Measurements from ENCODE around the gene EBF3.

EBF3 gene

DNA sequence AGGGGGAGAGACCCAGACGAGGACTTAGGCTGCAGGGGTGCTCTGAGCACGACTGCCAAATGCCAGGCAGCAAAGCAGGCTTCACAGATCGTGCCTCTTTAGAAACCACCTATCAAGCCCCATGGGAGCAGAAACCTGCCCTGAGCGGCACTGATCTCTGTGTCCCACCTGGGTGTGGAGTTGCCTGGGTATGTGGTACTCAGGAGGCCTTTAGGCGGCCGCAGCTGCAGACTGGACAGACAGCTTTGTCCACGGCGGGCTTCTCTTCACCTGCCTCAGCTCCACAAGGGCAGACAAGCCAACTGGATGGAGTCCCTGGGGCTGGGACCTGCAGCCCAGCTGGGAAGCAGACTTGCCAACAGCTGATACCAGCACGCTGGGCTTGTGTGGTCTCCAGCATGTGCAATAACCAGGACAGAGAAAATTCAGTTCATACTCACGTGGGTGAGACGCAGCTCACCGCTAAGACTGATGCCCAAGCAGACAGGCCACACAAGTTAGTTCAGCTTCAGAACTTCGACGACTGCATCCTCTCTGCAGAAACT is 163.2 kb downstream of the EBF3 start:
- TF ChIP-seq POLR2AphosphoS5 (IDR thresholded peaks at IDR 0.05; ENCODE audit: low read depth, low read length) (no peak), TAF1 (IDR thresholded peaks at IDR 0.05; ENCODE audit: borderline replicate concordance, low read depth, low read length) (no peak), POLR2A (IDR thresholded peaks at IDR 0.05; ENCODE audit: low read depth, low read length) (no peak)
- FAIRE-seq (no peak), DNase-seq (ENCODE audit: insufficient read length) (no peak)

DNA sequence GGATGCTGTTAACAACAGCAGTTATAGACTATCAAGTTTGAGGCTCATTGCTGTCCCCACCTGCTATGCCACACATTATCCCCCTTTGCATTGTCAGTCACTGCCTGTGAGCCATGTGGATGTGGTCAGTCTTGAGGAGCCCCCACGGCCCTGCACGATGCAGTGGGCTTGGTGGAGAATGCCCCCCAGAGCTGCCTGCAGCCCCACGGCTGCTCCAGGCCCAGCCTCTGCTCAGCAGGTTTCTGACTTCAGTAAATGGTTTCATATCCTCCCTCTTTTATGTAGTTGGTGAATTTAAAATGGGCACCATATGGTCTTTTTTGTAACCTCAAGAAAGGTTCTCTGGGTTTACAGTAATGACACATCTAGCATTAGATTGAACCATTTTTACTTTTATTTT is 164.1 kb downstream of the EBF3 start:
- DNase-seq (ENCODE audit: insufficient read length) (no peak), FAIRE-seq (no peak)
- TF ChIP-seq POLR2AphosphoS5 (IDR thresholded peaks at IDR 0.05; ENCODE audit: low read depth, low read length) (no peak), POLR2A (IDR thresholded peaks at IDR 0.05; ENCODE audit: low read depth, low read length) (no peak), TAF1 (IDR thresholded peaks at IDR 0.05; ENCODE audit: borderline replicate concordance, low read depth, low read length) (no peak)

DNA sequence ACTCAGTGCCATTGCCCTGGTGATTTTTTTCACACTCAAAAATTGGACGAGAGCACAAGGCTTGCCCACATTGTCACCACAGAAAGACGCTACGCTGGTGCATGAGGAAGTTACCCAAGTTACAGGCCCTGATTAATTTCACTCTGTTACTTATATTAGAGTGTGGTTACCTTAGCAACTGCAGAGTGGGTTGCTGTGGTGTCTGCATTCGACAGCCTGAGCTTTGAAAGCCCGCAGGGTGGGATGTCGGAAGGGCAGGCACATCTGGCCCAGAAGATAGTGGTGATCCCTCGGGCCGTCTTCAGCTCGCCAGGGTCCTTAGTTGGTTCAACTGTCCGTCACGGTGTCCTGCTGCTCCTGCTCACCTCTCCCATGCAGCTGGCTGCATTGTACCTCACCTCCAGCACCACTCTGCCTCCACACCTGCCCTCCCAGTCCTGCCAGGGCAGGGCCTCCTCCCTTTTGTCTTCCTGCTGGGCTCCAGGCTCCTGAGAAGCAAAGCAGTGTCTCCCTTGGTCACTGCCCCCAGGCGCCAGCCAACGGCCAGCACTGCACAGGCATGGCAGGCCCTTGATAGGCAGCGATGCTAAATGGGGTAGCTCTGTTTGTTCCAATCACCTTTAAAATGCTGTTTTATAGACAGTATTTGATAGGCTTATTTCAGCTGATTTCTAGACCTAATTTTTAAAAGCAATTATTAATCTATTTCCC is 167.2 kb downstream of the EBF3 start:
- FAIRE-seq (no peak), DNase-seq (ENCODE audit: insufficient read length) (no peak)
- TF ChIP-seq POLR2AphosphoS5 (IDR thresholded peaks at IDR 0.05; ENCODE audit: low read depth, low read length) (no peak), POLR2A (IDR thresholded peaks at IDR 0.05; ENCODE audit: low read depth, low read length) (no peak), TAF1 (IDR thresholded peaks at IDR 0.05; ENCODE audit: borderline replicate concordance, low read depth, low read length) (no peak)

DNA sequence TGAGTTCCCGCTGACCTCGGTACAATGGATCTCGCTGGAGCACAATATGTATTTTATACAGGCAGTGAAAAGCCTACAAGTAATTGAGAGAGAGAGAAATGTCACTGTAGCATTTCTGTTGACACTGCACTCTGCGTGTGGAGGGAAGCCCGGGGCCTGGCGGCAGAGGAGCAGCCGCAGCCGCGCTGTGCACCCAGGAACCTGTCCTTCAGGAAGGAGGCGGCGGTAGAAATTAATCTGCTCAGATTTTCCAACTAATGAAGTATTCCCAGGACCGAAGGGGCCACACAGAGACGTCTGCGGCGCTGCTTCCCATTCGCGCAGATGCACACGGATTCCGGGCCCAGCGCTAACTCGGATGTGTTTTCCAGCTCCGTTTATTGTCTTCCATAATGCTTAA is 170.1 kb downstream of the EBF3 start:
- FAIRE-seq = no peak
- DNase-seq (ENCODE audit: insufficient read length) = no peak
- TF ChIP-seq POLR2A (IDR thresholded peaks at IDR 0.05; ENCODE audit: low read depth, low read length) (no peak), TAF1 (IDR thresholded peaks at IDR 0.05; ENCODE audit: borderline replicate concordance, low read depth, low read length) (no peak), POLR2AphosphoS5 (IDR thresholded peaks at IDR 0.05; ENCODE audit: low read depth, low read length) (no peak)

DNA sequence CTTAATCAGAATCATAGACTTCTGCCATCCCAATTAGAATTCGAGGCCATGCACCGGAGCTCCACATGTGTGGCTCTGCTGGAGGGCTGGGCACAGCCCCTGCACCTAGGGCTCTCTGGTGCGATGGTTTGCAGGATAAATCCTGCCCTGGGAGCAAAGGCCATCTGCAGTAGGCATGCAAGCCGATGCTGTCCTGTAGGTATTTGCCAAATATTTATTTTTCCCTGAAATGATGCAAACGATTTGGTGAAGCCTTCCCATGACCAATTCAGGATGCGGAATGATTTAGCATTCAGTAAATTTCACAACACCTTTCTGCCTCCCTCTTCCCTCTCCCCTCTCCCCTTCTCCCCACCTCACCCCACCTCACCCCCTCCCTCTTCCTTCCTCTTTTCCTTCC is 170.6 kb downstream of the EBF3 start:
- TF ChIP-seq TAF1 (IDR thresholded peaks at IDR 0.05; ENCODE audit: borderline replicate concordance, low read depth, low read length) (no peak), POLR2AphosphoS5 (IDR thresholded peaks at IDR 0.05; ENCODE audit: low read depth, low read length) (no peak), POLR2A (IDR thresholded peaks at IDR 0.05; ENCODE audit: low read depth, low read length) (no peak)
- FAIRE-seq = no peak
- DNase-seq (ENCODE audit: insufficient read length) = no peak

DNA sequence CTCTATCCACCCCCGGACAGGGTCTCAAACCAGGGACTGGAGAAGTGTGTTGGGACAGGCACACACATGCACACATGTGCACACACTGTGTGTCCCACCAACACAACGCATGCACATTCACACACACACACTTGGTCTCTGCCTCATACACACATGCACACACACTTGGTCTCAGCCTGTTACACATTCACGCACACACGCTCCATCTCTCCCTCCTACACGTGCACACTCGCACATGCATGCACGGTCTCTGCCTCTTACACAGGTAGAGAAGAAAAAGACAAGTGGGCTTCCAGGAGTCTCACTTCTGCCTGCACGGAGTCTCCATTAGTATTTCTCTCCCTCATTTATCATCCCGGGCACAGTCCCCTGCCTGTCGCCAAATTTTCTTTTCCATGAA is 171.2 kb downstream of the EBF3 start:
- FAIRE-seq = no peak
- TF ChIP-seq POLR2AphosphoS5 (IDR thresholded peaks at IDR 0.05; ENCODE audit: low read depth, low read length) (no peak), TAF1 (IDR thresholded peaks at IDR 0.05; ENCODE audit: borderline replicate concordance, low read depth, low read length) (no peak)
- DNase-seq (ENCODE audit: insufficient read length) = no peak

DNA sequence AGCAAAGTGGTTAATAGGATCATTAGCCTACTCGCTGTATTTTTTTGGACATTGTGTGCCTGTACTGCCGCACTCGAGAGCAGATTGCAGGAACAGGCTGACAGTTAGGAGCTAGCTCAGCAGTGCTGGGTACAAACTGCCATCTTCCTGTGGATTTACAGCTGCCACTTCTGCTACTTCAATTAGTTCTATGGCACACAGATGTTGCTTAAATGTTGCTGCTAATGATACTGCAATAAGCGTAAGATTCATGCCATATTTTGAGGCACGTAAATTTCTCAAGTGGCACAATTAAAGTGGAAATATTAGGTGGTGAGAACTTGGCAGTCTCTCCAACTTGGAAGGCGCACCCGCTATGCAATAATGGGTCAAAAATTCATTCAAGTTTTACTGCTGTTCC is 171.9 kb downstream of the EBF3 start:
- TF ChIP-seq POLR2A (IDR thresholded peaks at IDR 0.05; ENCODE audit: low read depth, low read length) = no peak
- DNase-seq (ENCODE audit: insufficient read length) = no peak
- no peak for FAIRE-seq

DNA sequence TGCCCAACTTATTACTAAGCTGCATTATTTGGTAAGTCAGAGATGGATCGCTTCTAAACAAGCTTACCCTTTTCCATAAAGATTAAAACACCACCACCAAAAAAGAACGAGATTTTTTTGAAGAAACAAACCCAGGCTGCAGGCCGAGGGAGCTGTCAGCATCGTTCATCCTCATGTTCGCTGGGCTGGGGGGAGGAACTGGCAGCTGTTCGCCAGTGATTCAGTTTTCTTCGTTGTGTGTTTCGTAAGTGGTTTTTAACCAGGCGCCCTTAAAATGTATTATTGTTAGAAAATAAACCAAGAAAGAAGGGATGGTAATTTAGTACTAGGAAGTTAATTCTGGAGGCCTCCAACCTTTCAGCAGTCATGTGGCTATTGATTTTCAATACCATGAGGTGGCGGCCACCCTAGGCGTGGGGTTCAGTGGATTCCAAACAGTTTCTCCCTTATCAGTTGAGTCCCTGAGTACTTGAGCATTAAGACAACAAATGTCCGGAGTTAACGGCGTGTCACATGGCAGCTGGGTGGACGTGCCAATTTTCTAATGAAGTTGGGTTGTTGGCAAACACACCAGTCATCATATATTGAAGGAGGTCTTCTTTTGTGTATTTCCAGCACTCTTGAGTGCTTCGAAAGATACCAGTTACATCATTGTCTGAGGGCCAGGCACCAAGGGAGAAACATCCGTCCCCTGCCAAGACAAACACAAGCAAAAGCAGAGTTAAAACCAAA is 173.2 kb downstream of the EBF3 start:
- TF ChIP-seq TAF1 (IDR thresholded peaks at IDR 0.05; ENCODE audit: borderline replicate concordance, low read depth, low read length) = no peak
- no peak for TF ChIP-seq POLR2A (IDR thresholded peaks at IDR 0.05; ENCODE audit: low read depth, low read length)
- no peak for TF ChIP-seq POLR2AphosphoS5 (IDR thresholded peaks at IDR 0.05; ENCODE audit: low read depth, low read length)
- FAIRE-seq (no peak), DNase-seq (ENCODE audit: insufficient read length) (no peak)

DNA sequence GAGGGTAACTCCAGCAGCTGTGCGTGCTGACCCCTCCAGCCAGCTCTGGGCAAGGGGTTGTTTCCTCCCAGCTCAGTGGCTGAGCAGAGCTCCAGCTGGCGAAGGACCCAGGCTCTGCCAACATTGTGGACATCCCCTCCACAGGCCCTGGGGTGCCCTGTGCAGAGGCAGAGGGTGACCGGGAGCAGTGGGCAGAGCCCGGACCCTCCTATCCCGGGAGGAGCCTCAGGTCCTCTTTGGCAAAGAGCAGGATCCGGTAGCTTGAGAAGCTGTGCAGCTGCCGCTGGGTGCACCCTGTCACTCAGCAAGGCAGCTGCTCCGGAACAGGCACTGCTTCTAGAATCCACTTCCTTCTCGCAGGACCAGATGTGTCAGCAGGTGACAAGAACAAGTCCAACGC is 175.9 kb downstream of the EBF3 start:
- DNase-seq (ENCODE audit: insufficient read length) (no peak), FAIRE-seq (no peak)

DNA sequence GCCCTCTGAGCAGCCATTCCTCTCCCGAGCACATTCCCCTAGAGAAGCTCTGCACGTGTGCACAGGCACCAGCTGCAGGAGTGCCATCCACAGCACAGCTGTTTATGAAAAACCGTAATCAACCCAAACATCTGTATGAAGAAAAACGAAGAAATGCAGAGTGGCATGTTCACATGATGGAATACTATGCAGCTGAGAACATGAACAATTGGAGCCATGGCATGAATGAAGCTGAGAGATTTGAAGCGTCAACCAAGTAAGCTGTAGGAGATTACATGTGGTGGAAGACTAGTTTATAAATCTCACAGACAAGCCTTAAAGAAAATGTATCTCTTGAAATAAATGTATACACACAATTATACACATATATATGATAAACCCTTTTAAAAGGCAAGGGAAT is 176.5 kb downstream of the EBF3 start:
- DNase-seq (ENCODE audit: insufficient read length) (no peak), FAIRE-seq (no peak)
- TF ChIP-seq POLR2AphosphoS5 (IDR thresholded peaks at IDR 0.05; ENCODE audit: low read depth, low read length) = no peak
- TF ChIP-seq TAF1 (IDR thresholded peaks at IDR 0.05; ENCODE audit: borderline replicate concordance, low read depth, low read length) = no peak
- no peak for TF ChIP-seq POLR2A (IDR thresholded peaks at IDR 0.05; ENCODE audit: low read depth, low read length)

More for the DNA sequence above, 175.9 kb downstream of the EBF3 start:
- TF ChIP-seq POLR2A (IDR thresholded peaks at IDR 0.05; ENCODE audit: low read depth, low read length) = no peak
- no peak for TF ChIP-seq POLR2AphosphoS5 (IDR thresholded peaks at IDR 0.05; ENCODE audit: low read depth, low read length)
- no peak for TF ChIP-seq TAF1 (IDR thresholded peaks at IDR 0.05; ENCODE audit: borderline replicate concordance, low read depth, low read length)

DNA sequence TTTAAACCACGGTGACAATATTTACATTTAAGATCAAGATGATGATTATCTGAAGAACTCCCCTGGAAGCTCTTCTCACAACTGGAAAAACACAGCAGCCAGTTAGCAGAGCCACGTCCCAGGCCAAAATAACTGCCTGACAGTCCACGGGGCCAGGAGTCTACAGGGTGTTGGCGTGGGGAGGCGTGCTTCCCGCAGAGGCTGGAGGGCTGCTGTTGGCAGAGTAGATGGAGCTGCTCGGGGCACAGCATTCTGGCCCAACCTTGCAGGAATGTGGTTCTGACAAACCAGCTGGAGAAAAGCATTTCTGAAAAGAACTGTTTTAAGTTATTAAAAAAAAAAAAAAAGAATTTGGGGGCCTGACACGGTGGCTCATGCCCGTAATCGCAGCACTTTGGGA is 177.9 kb downstream of the EBF3 start:
- DNase-seq (ENCODE audit: insufficient read length) = no peak
- FAIRE-seq = no peak
- no peak for TF ChIP-seq TAF1 (IDR thresholded peaks at IDR 0.05; ENCODE audit: borderline replicate concordance, low read depth, low read length)
- no peak for TF ChIP-seq POLR2A (IDR thresholded peaks at IDR 0.05; ENCODE audit: low read depth, low read length)
- no peak for TF ChIP-seq POLR2AphosphoS5 (IDR thresholded peaks at IDR 0.05; ENCODE audit: low read depth, low read length)

DNA sequence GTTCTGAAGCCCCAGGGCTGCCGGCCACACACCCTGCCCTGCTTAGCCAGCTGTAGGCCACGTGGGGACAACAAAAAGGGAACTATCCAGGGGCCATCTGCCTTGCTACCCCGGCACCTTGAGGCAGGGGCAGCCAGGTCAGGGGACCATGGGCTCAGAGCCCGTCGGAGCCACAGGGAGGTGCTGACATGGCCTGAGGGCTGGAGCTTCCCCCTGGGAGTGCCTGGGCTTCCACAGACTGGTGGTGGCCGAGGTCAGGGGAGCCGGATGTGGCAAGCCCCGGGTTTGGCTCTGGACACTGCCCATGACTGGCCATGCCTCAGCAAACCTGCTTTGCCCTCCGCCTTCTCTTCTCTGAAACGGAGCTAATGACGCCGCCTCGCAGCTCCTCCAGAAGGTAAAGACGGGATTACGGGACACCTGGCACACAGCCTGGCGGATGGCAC is 178.5 kb downstream of the EBF3 start:
- TF ChIP-seq POLR2AphosphoS5 (IDR thresholded peaks at IDR 0.05; ENCODE audit: low read depth, low read length) (no peak), TAF1 (IDR thresholded peaks at IDR 0.05; ENCODE audit: borderline replicate concordance, low read depth, low read length) (no peak), POLR2A (IDR thresholded peaks at IDR 0.05; ENCODE audit: low read depth, low read length) (no peak)
- FAIRE-seq = no peak
- DNase-seq (ENCODE audit: insufficient read length) = no peak

All from GM12892 (cell line).